Fibroblast of pulmonary artery (primary cell): ENCODE data around the gene MOB1A.

Experiments used
- DNase-seq: peaks from one replicate; pipeline ENCODE4 v3.0.0-alpha.2; 2010; ENCODE audit warnings: low read depth
- H3K4me3 ChIP-seq: replicated peaks from 2 replicates; pipeline ENCODE4 v1.5.1; 2011; ENCODE audit warnings: low read depth, mild to moderate bottlenecking, control low read depth, low read length, moderate library complexity
- CTCF ChIP-seq: IDR thresholded peaks from 2 replicates; pipeline ENCODE4 v1.5.1; 2011; ENCODE audit warnings: mild to moderate bottlenecking, control low read depth, low read length, inconsistent platforms; ENCODE audit errors: missing control alignments

The MOB1A gene

GRCh38 chr2:74178211-74179062, at the start of gene MOB1A:
Gene MOB1A (minus strand): TSS chr2:74178879. CDS start chr2:74178674, 205 bp downstream.
- DNase-seq: peak; percentile 99
- peak within 1 kb of the TSS; percentile 75 for H3K4me3 ChIP-seq
- no peak for TF ChIP-seq CTCF

- no peak for DNase-seq
- no peak overlapping the region for H3K4me3 ChIP-seq
- TF ChIP-seq CTCF: no peak
Measured at GRCh38 chr2:74227646-74228045, 49.0 kb upstream of the MOB1A start.

GRCh38 chr2:74226648-74227213, 48.1 kb upstream of the MOB1A start:
- no peak overlapping the region for H3K4me3 ChIP-seq
- no peak for DNase-seq
- TF ChIP-seq CTCF: no peak

GRCh38 chr2:74225698-74226459, 47.2 kb upstream of the MOB1A start:
- TF ChIP-seq CTCF: no peak
- H3K4me3 ChIP-seq: no peak overlapping the region
- DNase-seq: no peak

GRCh38 chr2:74223941-74224770, 45.5 kb upstream of the MOB1A start:
- no peak for DNase-seq
- no peak for TF ChIP-seq CTCF

GRCh38 chr2:74222300-74222650, 43.6 kb upstream of the MOB1A start:
- no peak for TF ChIP-seq CTCF
- no peak overlapping the region for H3K4me3 ChIP-seq
- DNase-seq: no peak

More at GRCh38 chr2:74223941-74224770, 45.5 kb upstream of the MOB1A start:
- no peak overlapping the region for H3K4me3 ChIP-seq
